GM23338 (cell line): ENCODE data around the gene GDPD5. TPM values are rescaled to one million over a fixed set of nuclear protein-coding genes. Genes with fewer than 3 reads are reported as not detected.

Experiments used
- ATAC-seq: fragments of 200-7000 bp; cut with Tn5 transposase; 3 replicates; pipeline ENCODE4 v1.9.1; 2020
- DNase-seq: peaks from one replicate; pipeline ENCODE4 v3.0.0-alpha.2; 2015; ENCODE audit warnings: low spot score
- H2AFZ ChIP-seq: fragments of 200-600 bp; sonication (generic); 2 replicates; pipeline ENCODE4 v1.8.0; 2016; ENCODE audit warnings: antibody characterized with exemption, mild to moderate bottlenecking, moderate library complexity
- H3F3A ChIP-seq: fragments of 200-600 bp; sonication (generic); replicated peaks from 2 replicates; pipeline ENCODE4 v1.8.0; 2017; ENCODE audit warnings: antibody characterized with exemption, mixed run types, low read depth
- H3K27ac ChIP-seq: fragments of 200-600 bp; sonication (generic); 2 replicates; pipeline ENCODE4 v1.6.1; 2016; ENCODE audit warnings: low read depth
- H3K27me3 ChIP-seq: fragments of 200-600 bp; sonication (generic); 2 replicates; pipeline ENCODE4 v1.8.0; 2016; ENCODE audit warnings: mild to moderate bottlenecking, mixed run types, moderate library complexity; ENCODE audit not compliant: insufficient read depth
- H3K36me3 ChIP-seq: fragments of 200-600 bp; sonication (generic); 2 replicates; pipeline ENCODE4 v1.8.0; 2016; ENCODE audit warnings: mild to moderate bottlenecking; ENCODE audit not compliant: insufficient read depth
- H3K4me1 ChIP-seq: fragments of 200-600 bp; sonication (generic); 2 replicates; pipeline ENCODE4 v1.8.0; 2016; ENCODE audit warnings: mild to moderate bottlenecking, moderate library complexity; ENCODE audit not compliant: insufficient read depth
- H3K4me2 ChIP-seq: fragments of 200-600 bp; sonication (generic); 2 replicates; pipeline ENCODE4 v1.7.1; 2017; ENCODE audit warnings: mixed run types
- H3K4me3 ChIP-seq: fragments of 200-600 bp; sonication (generic); 2 replicates; pipeline ENCODE4 v1.6.1; 2016; ENCODE audit warnings: mixed run types
- H3K79me2 ChIP-seq: fragments of 200-600 bp; sonication (generic); replicated peaks from 2 replicates; pipeline ENCODE4 v1.8.0; 2017; ENCODE audit warnings: mild to moderate bottlenecking; ENCODE audit not compliant: insufficient read depth
- H3K9me2 ChIP-seq: fragments of 200-600 bp; sonication (generic); 2 replicates; pipeline ENCODE4 v1.8.0; 2017; ENCODE audit not compliant: insufficient read depth
- H4K20me1 ChIP-seq: fragments of 200-600 bp; sonication (generic); replicated peaks from 2 replicates; pipeline ENCODE4 v1.8.0; 2017; ENCODE audit warnings: mild to moderate bottlenecking; ENCODE audit not compliant: insufficient read depth
- H3K27ac Mint-ChIP-seq: 2 replicates; pipeline ENCODE4 v1.8.0; 2020; ENCODE audit warnings: inconsistent platforms, mild to moderate bottlenecking, moderate library complexity, mixed read lengths
- H3K27me3 Mint-ChIP-seq: 3 replicates; pipeline ENCODE4 v1.8.0; 2022; ENCODE audit warnings: low read depth, mild to moderate bottlenecking, moderate library complexity, mixed read lengths, inconsistent platforms; ENCODE audit not compliant: insufficient read depth, poor library complexity
- H3K36me3 Mint-ChIP-seq: 3 replicates; pipeline ENCODE4 v1.8.0; 2021; ENCODE audit warnings: low read depth, mild to moderate bottlenecking, inconsistent platforms, moderate library complexity, mixed read lengths
- H3K4me1 Mint-ChIP-seq: 3 replicates; pipeline ENCODE4 v1.8.0; 2020; ENCODE audit warnings: mild to moderate bottlenecking, inconsistent platforms, mixed read lengths
- H3K4me3 Mint-ChIP-seq: 3 replicates; pipeline ENCODE4 v1.8.0; 2021; ENCODE audit warnings: moderate library complexity, mild to moderate bottlenecking, inconsistent platforms, mixed read lengths
- H3K9me3 Mint-ChIP-seq: 3 replicates; pipeline ENCODE4 v1.8.0; 2020; ENCODE audit warnings: moderate library complexity, mild to moderate bottlenecking, inconsistent platforms, mixed read lengths
- CREB1 ChIP-seq: fragments of 250-450 bp; sonication (Bioruptor Pico); IDR thresholded peaks from 2 replicates; pipeline ENCODE4 v1.5.0; 2020; ENCODE audit warnings: low read depth, mild to moderate bottlenecking, moderate library complexity
- CTCF ChIP-seq, 2 experiments: fragments of 200-600 bp in 1 of 2; sonication (generic) in 1 of 2; conservative IDR thresholded peaks; 2 replicates each; pipeline versions ENCODE4 v1.5.1 to v1.6.1; 2016 to 2017; ENCODE audit warnings: antibody characterized with exemption in 2 of 2, low read depth in 2 of 2, mild to moderate bottlenecking in 2 of 2, moderate library complexity in 1 of 2
- ETS1 ChIP-seq: IDR thresholded peaks from 2 replicates; pipeline ENCODE4 v1.6.1; 2016; ENCODE audit warnings: antibody characterized with exemption
- EZH2 ChIP-seq: fragments of 200-600 bp; sonication (generic); IDR thresholded peaks from one replicate; pipeline ENCODE4 v1.8.0; 2017; ENCODE audit warnings: antibody characterized with exemption, mild to moderate bottlenecking, low read depth; ENCODE audit not compliant: unreplicated experiment
- EZH2phosphoT487 ChIP-seq: fragments of 200-600 bp; sonication (generic); IDR thresholded peaks from one replicate; pipeline ENCODE4 v1.8.1; 2018; ENCODE audit warnings: antibody characterized with exemption; ENCODE audit not compliant: unreplicated experiment
- JUNB ChIP-seq: IDR thresholded peaks from one replicate; pipeline ENCODE4 v1.6.1; 2016; ENCODE audit warnings: antibody characterized with exemption; ENCODE audit not compliant: unreplicated experiment
- NANOG ChIP-seq: IDR thresholded peaks from 2 replicates; pipeline ENCODE4 v1.6.1; 2016; ENCODE audit warnings: antibody characterized with exemption, borderline replicate concordance
- POLR2AphosphoS5 ChIP-seq: IDR thresholded peaks from 2 replicates; pipeline ENCODE4 v1.6.1; 2016; ENCODE audit warnings: antibody characterized with exemption, low read depth
- STAT1 ChIP-seq: IDR thresholded peaks from one replicate; pipeline ENCODE4 v1.6.1; 2016; ENCODE audit warnings: antibody characterized with exemption; ENCODE audit not compliant: unreplicated experiment
- ZNF114 ChIP-seq: fragments of 250-450 bp; sonication (Bioruptor Pico); IDR thresholded peaks from 2 replicates; pipeline ENCODE4 v1.5.0; 2020; ENCODE audit warnings: mild to moderate bottlenecking, moderate library complexity
- ZNF331 ChIP-seq: fragments of 250-450 bp; sonication (Bioruptor Pico); IDR thresholded peaks from 2 replicates; pipeline ENCODE4 v1.5.0; 2020; ENCODE audit warnings: low read depth, mild to moderate bottlenecking, moderate library complexity
- polyA plus RNA-seq: library from polyadenylated mRNA; unstranded; fragments of >200 nt; fragmentation: Nextera tagmentation; extraction: Ambion mirVana; gene quantifications from 2 replicates; pipeline ENCODE4 v1.2.1, GENCODE V29; 2016
- total RNA-seq: library from RNA; depleted of rRNA; stranded (reverse); fragments of >200 nt; shearing (Covaris generic); gene quantifications from 2 replicates; pipeline ENCODE4 v1.2.3, GENCODE V29; 2014
- TF ChIP-seq, protein P1 (sequence below): fragments of 250-450 bp; sonication (Bioruptor Pico); IDR thresholded peaks from 2 replicates; pipeline ENCODE4 v1.5.0; 2020; ENCODE audit warnings: mild to moderate bottlenecking, moderate library complexity
- TF ChIP-seq, protein P2 (sequence below): IDR thresholded peaks from one replicate; pipeline ENCODE4 v1.6.1; 2018; ENCODE audit warnings: antibody characterized with exemption; ENCODE audit not compliant: unreplicated experiment

The GDPD5 gene
- total and polyA plus RNA-seq, 2 experiments from 2014 or later: 1.6 to 4.9 TPM

- no peak overlapping the region for H3K27ac Mint-ChIP-seq
Measured at GRCh38 chr11:75502138-75502537, 23.6 kb downstream of the GDPD5 start.

More at GRCh38 chr11:75502138-75502537, 23.6 kb downstream of the GDPD5 start:
- H3K4me2 ChIP-seq: no peak overlapping the region
- peaks cover 15% of the 10 kb centered on the region for H3K27me3 Mint-ChIP-seq
- no peaks in the 10 kb centered on the region for H3F3A ChIP-seq
- H3K4me3 Mint-ChIP-seq: no peak overlapping the region
- no peaks in the 10 kb centered on the region for H3K4me1 ChIP-seq
- no peaks in the 10 kb centered on the region for H3K79me2 ChIP-seq
- peaks cover 2% of the 10 kb centered on the region; the same call in 2 of the 3 replicates for H3K4me1 Mint-ChIP-seq
- H3K36me3 Mint-ChIP-seq: no peaks in the 10 kb centered on the region; the same call in 2 of the 3 replicates
- no peak overlapping the region for H3K27ac ChIP-seq
- no peaks in the 10 kb centered on the region for H3K27me3 ChIP-seq
- H3K9me3 Mint-ChIP-seq: no peaks in the 10 kb centered on the region
- H3K4me3 ChIP-seq: no peak overlapping the region
- H3K9me2 ChIP-seq: no peaks in the 10 kb centered on the region
- ATAC-seq (no peak), DNase-seq (no peak)
- TF ChIP-seq CREB1 (CRISPR knock-in tag) (no peak), ZNF331 (CRISPR knock-in tag) (no peak), POLR2AphosphoS5 (no peak), JUNB (no peak), ZNF114 (CRISPR knock-in tag) (no peak), EZH2 (no peak), EZH2phosphoT487 (no peak), CTCF (conservative IDR thresholded peaks at IDR 0.05; ENCODE audit: low read depth in 2 of 2) (no peak), ETS1 (no peak), NANOG (no peak), STAT1 (no peak)
- TF ChIP-seq, protein P1, sequence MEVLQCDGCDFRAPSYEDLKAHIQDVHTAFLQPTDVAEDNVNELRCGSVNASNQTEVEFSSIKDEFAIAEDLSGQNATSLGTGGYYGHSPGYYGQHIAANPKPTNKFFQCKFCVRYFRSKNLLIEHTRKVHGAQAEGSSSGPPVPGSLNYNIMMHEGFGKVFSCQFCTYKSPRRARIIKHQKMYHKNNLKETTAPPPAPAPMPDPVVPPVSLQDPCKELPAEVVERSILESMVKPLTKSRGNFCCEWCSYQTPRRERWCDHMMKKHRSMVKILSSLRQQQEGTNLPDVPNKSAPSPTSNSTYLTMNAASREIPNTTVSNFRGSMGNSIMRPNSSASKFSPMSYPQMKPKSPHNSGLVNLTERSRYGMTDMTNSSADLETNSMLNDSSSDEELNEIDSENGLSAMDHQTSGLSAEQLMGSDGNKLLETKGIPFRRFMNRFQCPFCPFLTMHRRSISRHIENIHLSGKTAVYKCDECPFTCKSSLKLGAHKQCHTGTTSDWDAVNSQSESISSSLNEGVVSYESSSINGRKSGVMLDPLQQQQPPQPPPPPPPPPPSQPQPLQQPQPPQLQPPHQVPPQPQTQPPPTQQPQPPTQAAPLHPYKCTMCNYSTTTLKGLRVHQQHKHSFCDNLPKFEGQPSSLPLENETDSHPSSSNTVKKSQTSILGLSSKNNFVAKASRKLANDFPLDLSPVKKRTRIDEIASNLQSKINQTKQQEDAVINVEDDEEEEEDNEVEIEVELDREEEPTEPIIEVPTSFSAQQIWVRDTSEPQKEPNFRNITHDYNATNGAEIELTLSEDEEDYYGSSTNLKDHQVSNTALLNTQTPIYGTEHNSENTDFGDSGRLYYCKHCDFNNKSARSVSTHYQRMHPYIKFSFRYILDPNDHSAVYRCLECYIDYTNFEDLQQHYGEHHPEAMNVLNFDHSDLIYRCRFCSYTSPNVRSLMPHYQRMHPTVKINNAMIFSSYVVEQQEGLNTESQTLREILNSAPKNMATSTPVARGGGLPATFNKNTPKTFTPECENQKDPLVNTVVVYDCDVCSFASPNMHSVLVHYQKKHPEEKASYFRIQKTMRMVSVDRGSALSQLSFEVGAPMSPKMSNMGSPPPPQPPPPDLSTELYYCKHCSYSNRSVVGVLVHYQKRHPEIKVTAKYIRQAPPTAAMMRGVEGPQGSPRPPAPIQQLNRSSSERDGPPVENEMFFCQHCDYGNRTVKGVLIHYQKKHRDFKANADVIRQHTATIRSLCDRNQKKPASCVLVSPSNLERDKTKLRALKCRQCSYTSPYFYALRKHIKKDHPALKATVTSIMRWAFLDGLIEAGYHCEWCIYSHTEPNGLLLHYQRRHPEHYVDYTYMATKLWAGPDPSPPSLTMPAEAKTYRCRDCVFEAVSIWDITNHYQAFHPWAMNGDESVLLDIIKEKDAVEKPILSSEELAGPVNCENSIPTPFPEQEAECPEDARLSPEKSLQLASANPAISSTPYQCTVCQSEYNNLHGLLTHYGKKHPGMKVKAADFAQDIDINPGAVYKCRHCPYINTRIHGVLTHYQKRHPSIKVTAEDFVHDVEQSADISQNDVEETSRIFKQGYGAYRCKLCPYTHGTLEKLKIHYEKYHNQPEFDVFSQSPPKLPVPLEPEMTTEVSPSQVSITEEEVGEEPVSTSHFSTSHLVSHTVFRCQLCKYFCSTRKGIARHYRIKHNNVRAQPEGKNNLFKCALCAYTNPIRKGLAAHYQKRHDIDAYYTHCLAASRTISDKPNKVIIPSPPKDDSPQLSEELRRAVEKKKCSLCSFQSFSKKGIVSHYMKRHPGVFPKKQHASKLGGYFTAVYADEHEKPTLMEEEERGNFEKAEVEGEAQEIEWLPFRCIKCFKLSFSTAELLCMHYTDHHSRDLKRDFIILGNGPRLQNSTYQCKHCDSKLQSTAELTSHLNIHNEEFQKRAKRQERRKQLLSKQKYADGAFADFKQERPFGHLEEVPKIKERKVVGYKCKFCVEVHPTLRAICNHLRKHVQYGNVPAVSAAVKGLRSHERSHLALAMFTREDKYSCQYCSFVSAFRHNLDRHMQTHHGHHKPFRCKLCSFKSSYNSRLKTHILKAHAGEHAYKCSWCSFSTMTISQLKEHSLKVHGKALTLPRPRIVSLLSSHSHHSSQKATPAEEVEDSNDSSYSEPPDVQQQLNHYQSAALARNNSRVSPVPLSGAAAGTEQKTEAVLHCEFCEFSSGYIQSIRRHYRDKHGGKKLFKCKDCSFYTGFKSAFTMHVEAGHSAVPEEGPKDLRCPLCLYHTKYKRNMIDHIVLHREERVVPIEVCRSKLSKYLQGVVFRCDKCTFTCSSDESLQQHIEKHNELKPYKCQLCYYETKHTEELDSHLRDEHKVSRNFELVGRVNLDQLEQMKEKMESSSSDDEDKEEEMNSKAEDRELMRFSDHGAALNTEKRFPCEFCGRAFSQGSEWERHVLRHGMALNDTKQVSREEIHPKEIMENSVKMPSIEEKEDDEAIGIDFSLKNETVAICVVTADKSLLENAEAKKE (CRISPR knock-in tag): no peak
- TF ChIP-seq, protein P2, sequence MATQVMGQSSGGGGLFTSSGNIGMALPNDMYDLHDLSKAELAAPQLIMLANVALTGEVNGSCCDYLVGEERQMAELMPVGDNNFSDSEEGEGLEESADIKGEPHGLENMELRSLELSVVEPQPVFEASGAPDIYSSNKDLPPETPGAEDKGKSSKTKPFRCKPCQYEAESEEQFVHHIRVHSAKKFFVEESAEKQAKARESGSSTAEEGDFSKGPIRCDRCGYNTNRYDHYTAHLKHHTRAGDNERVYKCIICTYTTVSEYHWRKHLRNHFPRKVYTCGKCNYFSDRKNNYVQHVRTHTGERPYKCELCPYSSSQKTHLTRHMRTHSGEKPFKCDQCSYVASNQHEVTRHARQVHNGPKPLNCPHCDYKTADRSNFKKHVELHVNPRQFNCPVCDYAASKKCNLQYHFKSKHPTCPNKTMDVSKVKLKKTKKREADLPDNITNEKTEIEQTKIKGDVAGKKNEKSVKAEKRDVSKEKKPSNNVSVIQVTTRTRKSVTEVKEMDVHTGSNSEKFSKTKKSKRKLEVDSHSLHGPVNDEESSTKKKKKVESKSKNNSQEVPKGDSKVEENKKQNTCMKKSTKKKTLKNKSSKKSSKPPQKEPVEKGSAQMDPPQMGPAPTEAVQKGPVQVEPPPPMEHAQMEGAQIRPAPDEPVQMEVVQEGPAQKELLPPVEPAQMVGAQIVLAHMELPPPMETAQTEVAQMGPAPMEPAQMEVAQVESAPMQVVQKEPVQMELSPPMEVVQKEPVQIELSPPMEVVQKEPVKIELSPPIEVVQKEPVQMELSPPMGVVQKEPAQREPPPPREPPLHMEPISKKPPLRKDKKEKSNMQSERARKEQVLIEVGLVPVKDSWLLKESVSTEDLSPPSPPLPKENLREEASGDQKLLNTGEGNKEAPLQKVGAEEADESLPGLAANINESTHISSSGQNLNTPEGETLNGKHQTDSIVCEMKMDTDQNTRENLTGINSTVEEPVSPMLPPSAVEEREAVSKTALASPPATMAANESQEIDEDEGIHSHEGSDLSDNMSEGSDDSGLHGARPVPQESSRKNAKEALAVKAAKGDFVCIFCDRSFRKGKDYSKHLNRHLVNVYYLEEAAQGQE: no peak
- no peak overlapping the region for H2AFZ ChIP-seq
- H4K20me1 ChIP-seq: no peaks in the 10 kb centered on the region
- H3K36me3 ChIP-seq: no peaks in the 10 kb centered on the region
